NCI-H2081 (cell line): ENCODE data around the gene PYM1.
"Not testable (repeated sequence)": the region's sequence is repeated elsewhere in the genome, so short reads cannot be mapped to it uniquely, and the experiment has no call there.

ENCODE experiments used
- DNase-seq, 2 experiments: peaks; one replicate each; lab custom pipeline; 2025; lab: John Stamatoyannopoulos, UW

The PYM1 gene

GRCh38 chr12:55938826-55939501, 11.3 kb upstream of the PYM1 start:
- DNase-seq, result no peak

GRCh38 chr12:55937981-55938380, 10.3 kb upstream of the PYM1 start:
- DNase-seq, result no peak

GRCh38 chr12:55935738-55936151, 8.1 kb upstream of the PYM1 start:
- no peak for DNase-seq

GRCh38 chr12:55934773-55935172, 7.1 kb upstream of the PYM1 start:
- DNase-seq, result no peak

GRCh38 chr12:55933799-55934742, 6.4 kb upstream of the PYM1 start:
- DNase-seq, result no peak

GRCh38 chr12:55933169-55933798, 5.6 kb upstream of the PYM1 start:
- DNase-seq, result no peak

- DNase-seq, result no peak
Observed at GRCh38 chr12:55932551-55932910, 4.8 kb upstream of the PYM1 start.

- DNase-seq, result peak; percentile 26 to 40
Observed at GRCh38 chr12:55931780-55932550, 4.3 kb upstream of the PYM1 start.

DNA sequence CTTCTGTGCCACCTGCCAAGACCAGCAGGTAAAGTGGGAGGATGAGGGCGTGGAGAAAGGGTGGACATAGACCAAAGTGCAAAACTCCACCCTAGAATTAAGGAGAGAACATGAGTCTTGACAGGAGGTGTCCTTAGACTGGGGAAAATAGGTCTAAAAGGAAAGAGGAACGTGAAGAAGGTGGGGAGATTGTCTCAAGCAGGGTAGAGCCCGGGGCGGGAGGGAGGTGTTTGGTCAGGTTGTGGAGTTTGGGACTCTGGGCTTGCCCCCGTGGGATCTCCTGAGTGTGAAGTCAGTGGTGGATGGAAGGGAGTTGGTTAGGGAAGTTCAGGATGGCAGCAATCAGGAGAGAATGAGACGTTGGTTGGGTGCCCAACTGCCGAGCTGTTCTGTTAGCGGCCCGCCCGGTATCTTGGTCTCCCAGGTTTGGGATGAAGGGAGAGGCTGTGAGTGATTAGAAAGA, 3.7 kb upstream of the PYM1 start:
- no peak for DNase-seq

DNA sequence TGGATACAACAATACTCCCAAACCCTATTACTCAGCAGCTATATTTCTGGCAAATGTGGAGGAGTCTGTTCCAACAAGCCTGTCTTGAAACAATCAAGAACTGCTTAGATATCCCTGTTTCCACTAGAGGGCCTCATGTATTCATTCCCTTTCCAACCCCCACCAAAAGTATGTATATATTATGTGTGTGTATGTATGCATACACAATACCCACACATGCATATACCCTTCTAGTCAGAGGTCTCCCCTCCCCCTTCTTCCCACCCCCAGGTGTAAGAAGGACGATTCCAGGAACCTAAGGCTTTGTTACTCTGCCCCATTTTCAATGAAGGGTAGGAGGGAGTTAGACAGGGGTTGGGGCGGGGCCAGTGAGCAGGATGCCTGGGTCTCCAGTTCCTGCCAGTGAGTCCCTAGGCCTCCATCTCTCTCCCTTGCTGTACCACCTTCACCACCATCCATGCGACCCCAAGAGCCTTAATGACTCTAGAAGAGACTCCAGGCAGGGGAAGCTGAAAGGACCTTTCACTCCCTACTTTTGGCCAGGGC, 3.1 kb upstream of the PYM1 start, which contains the start of gene DGKA:
TSS of gene DGKA (plus strand) at position 392 of the 546 bp plus-strand sequence. CDS start 5,342 bp downstream, outside the sequence.
- DNase-seq, result peak; percentile 37 to 76

DNA sequence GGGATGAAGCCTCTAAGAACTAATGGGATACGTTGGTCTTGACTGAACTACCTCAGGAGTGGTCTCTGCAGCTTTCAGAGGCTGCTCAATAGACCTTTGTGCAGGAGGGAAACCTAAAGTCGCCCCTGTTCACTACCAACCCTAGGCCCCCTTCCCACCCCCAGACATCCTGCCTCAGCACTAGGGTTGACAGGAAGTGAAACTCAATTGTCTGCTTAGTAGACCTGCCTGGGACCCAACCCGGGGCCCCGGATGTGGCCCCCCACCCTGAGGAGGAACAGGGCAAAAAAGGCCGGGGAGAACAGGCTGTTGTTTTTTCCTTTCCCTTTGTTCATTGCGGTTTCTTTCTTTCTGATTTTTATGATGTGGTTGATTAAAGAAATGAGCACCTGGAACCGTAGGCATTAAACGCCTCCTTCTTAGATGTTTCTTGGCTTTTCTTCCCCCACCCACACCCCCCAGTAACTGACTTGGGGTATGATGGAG, 1.7 kb upstream of the PYM1 start:
- DNase-seq, result no peak

DNA sequence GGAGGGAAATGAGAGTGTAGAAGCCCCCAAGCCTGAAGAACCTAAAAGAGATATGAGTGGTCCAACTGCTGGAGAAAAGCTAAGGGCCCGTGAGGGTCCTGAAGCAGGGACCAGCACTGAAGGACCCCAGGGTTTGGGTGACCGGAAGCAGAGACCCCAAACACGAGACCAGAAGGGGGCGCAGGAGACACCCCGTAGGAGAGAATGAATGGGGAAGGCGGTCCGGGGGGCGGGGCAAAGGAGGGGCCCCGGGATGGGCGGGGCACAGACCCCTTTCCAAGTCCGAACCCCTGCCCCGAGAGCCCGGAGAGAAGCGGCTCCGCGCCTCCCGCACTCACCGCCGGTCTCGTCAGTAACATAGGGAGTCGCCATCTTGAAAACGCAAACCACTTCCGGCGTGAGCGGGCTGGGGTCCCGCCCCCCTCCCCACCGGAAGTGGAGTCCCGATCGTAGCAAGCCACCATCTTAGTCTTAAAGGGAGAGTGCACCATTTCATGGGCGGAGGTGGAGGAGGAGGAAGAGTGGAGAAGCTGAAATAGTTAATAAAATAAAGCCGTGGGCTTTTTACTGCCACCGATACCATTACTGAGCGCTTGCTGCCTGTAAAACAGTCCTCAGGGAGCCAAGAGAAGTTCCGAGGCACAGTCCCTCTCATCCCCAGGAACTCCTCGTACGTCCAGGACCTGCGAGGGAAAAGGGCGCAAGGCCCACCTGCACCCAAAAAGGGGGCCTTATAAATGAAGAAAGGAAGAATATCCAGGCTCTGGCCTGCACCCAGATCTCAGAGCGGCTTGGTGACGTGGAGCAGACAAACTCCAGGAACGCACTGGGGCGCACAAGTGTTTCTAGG, 731 bp downstream of the PYM1 start:
- DNase-seq, result peak; percentile 89 to 94

- DNase-seq, result no peak
Observed at GRCh38 chr12:55925870-55926737, 1.6 kb downstream of the PYM1 start.

DNA sequence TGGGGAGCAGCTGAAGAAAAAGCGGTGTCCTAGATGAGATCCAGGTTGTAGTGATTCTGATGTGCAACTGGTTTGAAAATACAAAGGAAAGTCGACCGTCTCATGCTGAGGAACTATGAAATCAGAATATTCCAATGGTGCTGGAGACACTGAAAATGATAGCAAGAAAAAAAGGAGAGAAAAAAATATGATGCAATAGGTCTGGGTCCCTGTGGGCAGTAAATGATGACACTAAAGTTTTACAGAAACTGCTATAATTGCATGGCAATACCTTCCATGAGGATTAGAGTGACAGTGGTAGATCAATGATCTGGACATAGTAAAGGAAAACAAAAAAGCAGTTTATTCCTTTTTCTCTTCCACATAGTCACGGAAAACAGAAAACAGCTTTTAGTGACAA, 2.3 kb downstream of the PYM1 start:
- no peak for DNase-seq

GRCh38 chr12:55923648-55924047, 4.0 kb downstream of the PYM1 start:
- not testable (repeated sequence) for DNase-seq

- no peak for DNase-seq
Observed at GRCh38 chr12:55922126-55922525, 5.6 kb downstream of the PYM1 start.

DNA sequence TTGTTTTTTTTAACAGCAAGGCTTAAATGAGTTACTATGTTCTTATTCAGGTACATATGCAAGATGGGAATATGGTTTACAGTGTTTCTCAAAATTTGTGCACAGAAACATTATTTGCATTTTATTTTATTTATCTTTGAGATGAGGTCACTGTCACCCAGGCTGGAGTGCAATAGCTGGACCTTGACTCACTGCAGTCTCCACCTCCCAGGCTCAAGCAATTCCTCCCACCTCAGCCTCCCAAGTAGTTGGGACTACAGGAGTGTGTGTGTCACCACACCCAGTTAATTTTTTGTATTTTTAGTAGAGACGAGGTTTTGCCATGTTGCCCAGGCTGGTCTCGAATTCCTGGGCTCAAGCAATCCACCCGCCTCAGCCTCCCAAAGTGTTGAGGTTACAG, 8.7 kb downstream of the PYM1 start:
- not testable (repeated sequence) for DNase-seq

- no peak for DNase-seq
Observed at GRCh38 chr12:55915482-55915859, 12.2 kb downstream of the PYM1 start.

GRCh38 chr12:55912908-55913307, 14.8 kb downstream of the PYM1 start:
- no peak for DNase-seq
